Small intestine (tissue), 7 donors: ENCODE data around the gene DDIT4. TPM values are rescaled to one million over a fixed set of nuclear protein-coding genes. Genes with fewer than 3 reads are reported as not detected.

ENCODE experiments used
- DNase-seq, 2 donors: peaks; one replicate each; pipeline versions ENCODE4 v3.0.0 to v3.0.0-alpha.2; 2013
- FAIRE-seq: peaks from 2 replicates; lab custom pipeline; 2012; peaks lifted over from hg19 to GRCh38; lab: Jason Lieb, UNC
- H3K27ac ChIP-seq, 3 donors: one replicate each; pipeline ENCODE4 v1.5.1; 2013; ENCODE audit warnings: low read length in 2 of 3, mild to moderate bottlenecking in 2 of 3, control low read depth in 1 of 3, inconsistent platforms in 1 of 3, low read depth in 1 of 3, moderate library complexity in 1 of 3
- H3K27me3 ChIP-seq, 3 donors: one replicate each; pipeline ENCODE4 v1.6.1; 2013; ENCODE audit warnings: low read length in 3 of 3, inconsistent platforms in 1 of 3; ENCODE audit not compliant: control insufficient read depth in 3 of 3, insufficient read depth in 3 of 3
- H3K36me3 ChIP-seq, 3 donors: one replicate each; pipeline ENCODE4 v1.6.1; 2013; ENCODE audit warnings: low read length in 3 of 3, inconsistent platforms in 1 of 3, low read depth in 1 of 3, mild to moderate bottlenecking in 1 of 3, moderate library complexity in 1 of 3; ENCODE audit not compliant: control insufficient read depth in 3 of 3, insufficient read depth in 2 of 3
- H3K4me1 ChIP-seq, 3 donors: one replicate each; pipeline ENCODE4 v1.6.1; 2013; ENCODE audit warnings: low read length in 2 of 3, inconsistent platforms in 1 of 3, low read depth in 1 of 3, mild to moderate bottlenecking in 1 of 3, moderate library complexity in 1 of 3; ENCODE audit not compliant: control insufficient read depth in 3 of 3, insufficient read depth in 2 of 3
- H3K4me3 ChIP-seq, 3 donors: one replicate each; pipeline ENCODE4 v1.5.1; 2013; ENCODE audit warnings: low read length in 3 of 3, control low read depth in 1 of 3, inconsistent platforms in 1 of 3, low read depth in 1 of 3, mild to moderate bottlenecking in 1 of 3, moderate library complexity in 1 of 3
- H3K9me3 ChIP-seq, 2 donors: one replicate each; pipeline ENCODE4 v1.6.1; 2013; ENCODE audit warnings: low read depth in 1 of 2, low read length in 1 of 2; ENCODE audit not compliant: control insufficient read depth in 2 of 2, insufficient read depth in 1 of 2
- WGBS, 3 donors: extraction: QIAGEN DNeasy Blood & Tissue Kit; methylation state at CpG; one replicate each; pipeline ENCODE4 v1.1.7; 2013; 5-methylcytosine and 5-hydroxymethylcytosine counted together
- polyA plus RNA-seq, 4 donors: library from polyadenylated mRNA; stranded (reverse) in 3 of 4; unstranded in 1 of 4; fragments of 200-250 nt in 3 of 4; fragments of 120-200 nt in 1 of 4; gene quantifications; one replicate each; pipeline versions ENCODE4 v1.2.1 to v1.2.3, GENCODE V29; 2013
- donor health status: healthy with polysubstance abuse.
- donor health status: control.
- donor health status: control.
- donor health status: Bipolar disorder and iron deficiency.
- donor health status: healthy.

The DDIT4 gene
- polyA plus RNA-seq, 4 donors: 34.4 to 330 (median 41.6) TPM

DNA sequence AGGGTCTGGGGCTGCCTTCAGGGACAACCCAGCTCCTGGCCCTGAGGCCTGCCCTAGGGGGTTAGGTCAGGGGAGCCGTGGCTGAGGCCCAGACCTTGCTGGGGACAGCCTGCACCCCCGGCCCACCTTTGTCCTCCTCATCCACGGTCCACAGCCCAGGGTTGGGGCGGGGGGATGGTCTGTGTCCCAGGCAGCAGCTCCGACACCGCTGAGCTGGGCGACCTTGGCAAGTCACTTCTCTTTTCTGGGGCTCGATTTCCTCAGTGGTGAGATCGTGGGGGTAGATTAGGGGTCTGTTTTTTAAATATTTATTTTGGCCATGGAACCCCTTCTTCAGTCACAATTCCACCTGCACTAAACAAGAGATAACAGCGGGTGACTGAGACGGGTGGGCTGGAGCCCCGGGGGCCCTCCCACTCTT is 50.1 kb downstream of the DDIT4 start:
- Histone ChIP-seq H3K27me3 (no peaks in the 10 kb centered on the region), H3K36me3 (no peaks in the 10 kb centered on the region), H3K4me3 (no peak overlapping the region), H3K4me1 (peaks cover under 1 to 47% (median 12%) of the 10 kb centered on the region in 3 donors), H3K27ac (no peak overlapping the region), H3K9me3 (no peaks in the 10 kb centered on the region)
- WGBS, 3 donors: 67 to 84% (median 79%) methylated on average over 12 of the region's 12 CpGs
- no peak for DNase-seq
- no peak for FAIRE-seq

Other genes starting within 250 kb of the DDIT4 start
- gene SPOCK2, start 185.4 kb upstream of the DDIT4 start, polyA plus RNA-seq: 10 to 100 TPM in 1 of 4 donors, 1 to 10 TPM in 3; 1.6 to 24.2 (median 3.2) TPM
- gene ANAPC16, start 57.9 kb upstream of the DDIT4 start, polyA plus RNA-seq: 100 to 1,000 TPM; 112 to 176 (median 141) TPM
- gene ASCC1, start 57.6 kb upstream of the DDIT4 start, polyA plus RNA-seq: 10 to 100 TPM in 3 of 4 donors, 1 to 10 TPM in 1; 9.2 to 21.3 (median 16.1) TPM
- 10 to 100 TPM; 17.0 to 37.1 (median 22.9) TPM for gene DNAJB12, start 81.0 kb downstream of the DDIT4 start, polyA plus RNA-seq